Nephron (organoid): Measurements from ENCODE around the gene VWA7.
"Not testable (repeated sequence)": the region's sequence is repeated elsewhere in the genome, so short reads cannot be mapped to it uniquely, and the experiment has no call there.

Experiments used
- H3K27ac Mint-ChIP-seq, 3 experiments: 2 replicates each; pipeline ENCODE4 v1.8.0; 2020; ENCODE audit warnings: mixed read lengths in 3 of 3, mild to moderate bottlenecking in 2 of 3, moderate library complexity in 1 of 3
- H3K27me3 Mint-ChIP-seq: 2 replicates; pipeline ENCODE4 v1.8.0; 2021; ENCODE audit warnings: low read depth, mild to moderate bottlenecking, moderate library complexity, mixed read lengths
- H3K36me3 Mint-ChIP-seq: 2 replicates; pipeline ENCODE4 v1.8.0; 2020; ENCODE audit warnings: low read depth, mixed read lengths
- H3K4me1 Mint-ChIP-seq: 2 replicates; pipeline ENCODE4 v1.8.0; 2020; ENCODE audit warnings: mixed read lengths
- H3K4me3 Mint-ChIP-seq, 3 experiments: 2 replicates each; pipeline ENCODE4 v1.8.0; 2020; ENCODE audit warnings: mild to moderate bottlenecking in 3 of 3, mixed read lengths in 3 of 3, moderate library complexity in 2 of 3
- H3K9me3 Mint-ChIP-seq: 2 replicates; pipeline ENCODE4 v1.8.0; 2020; ENCODE audit warnings: mixed read lengths
- TF ChIP-seq, protein P1 (sequence below), 3 experiments: fragments of 200-600 bp; sonication (generic); IDR thresholded peaks; one replicate each; pipeline ENCODE4 v1.5.0; 2021; ENCODE audit warnings: antibody characterized with exemption in 3 of 3; ENCODE audit not compliant: unreplicated experiment in 3 of 3

The VWA7 gene

DNA sequence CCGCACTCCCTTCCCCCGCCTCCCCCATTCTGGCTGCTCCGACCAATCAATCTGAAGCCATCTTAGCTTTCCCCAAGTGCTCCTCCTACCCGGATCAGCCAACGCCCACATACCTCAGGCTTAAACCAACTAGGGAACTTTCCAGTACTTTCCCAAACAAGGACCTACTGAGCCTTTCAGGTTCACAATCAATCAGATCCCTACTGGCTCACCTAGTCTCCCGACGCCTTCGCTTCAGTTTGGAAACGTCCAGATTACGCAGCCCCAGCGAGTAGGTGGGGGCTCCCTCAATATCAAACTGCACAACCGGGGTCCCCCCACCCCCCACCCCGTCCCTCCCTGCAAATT is 37.5 kb upstream of the VWA7 start:
- Mint-ChIP-seq H3K36me3 (peaks cover 11% of the 10 kb centered on the region), H3K27me3 (no peaks in the 10 kb centered on the region), H3K4me1 (peaks cover 24% of the 10 kb centered on the region), H3K9me3 (peaks cover 14% of the 10 kb centered on the region), H3K4me3 (peak overlapping the region; percentile 89 to 90 (median 89)), H3K27ac (peak overlapping the region; percentile 99)
- TF ChIP-seq, protein P1, sequence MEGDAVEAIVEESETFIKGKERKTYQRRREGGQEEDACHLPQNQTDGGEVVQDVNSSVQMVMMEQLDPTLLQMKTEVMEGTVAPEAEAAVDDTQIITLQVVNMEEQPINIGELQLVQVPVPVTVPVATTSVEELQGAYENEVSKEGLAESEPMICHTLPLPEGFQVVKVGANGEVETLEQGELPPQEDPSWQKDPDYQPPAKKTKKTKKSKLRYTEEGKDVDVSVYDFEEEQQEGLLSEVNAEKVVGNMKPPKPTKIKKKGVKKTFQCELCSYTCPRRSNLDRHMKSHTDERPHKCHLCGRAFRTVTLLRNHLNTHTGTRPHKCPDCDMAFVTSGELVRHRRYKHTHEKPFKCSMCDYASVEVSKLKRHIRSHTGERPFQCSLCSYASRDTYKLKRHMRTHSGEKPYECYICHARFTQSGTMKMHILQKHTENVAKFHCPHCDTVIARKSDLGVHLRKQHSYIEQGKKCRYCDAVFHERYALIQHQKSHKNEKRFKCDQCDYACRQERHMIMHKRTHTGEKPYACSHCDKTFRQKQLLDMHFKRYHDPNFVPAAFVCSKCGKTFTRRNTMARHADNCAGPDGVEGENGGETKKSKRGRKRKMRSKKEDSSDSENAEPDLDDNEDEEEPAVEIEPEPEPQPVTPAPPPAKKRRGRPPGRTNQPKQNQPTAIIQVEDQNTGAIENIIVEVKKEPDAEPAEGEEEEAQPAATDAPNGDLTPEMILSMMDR (IDR thresholded peaks at IDR 0.05; ENCODE audit: unreplicated experiment in 3 of 3): no peak

DNA sequence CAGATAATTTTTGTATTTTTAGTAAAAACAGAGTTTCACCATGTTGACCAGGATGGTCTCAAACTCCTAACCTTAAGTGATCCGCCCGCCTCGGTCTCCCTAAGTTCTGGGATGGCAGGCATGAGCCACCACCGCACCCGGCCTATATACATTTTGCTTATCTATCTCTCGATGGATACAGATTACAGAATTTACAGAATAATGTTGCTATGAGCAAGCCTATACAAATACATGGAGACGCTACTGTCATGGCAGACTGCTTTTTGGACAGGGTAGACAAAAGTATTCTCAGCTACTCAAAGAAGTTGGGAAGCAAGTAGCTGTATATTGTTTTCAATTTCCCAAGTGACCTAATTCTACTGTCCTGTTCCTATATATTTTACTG is 36.3 kb upstream of the VWA7 start:
- H3K27me3 Mint-ChIP-seq: no peaks in the 10 kb centered on the region
- peaks cover 11% of the 10 kb centered on the region for H3K9me3 Mint-ChIP-seq
- peak overlapping the region; percentile 89 to 90 (median 89) for H3K4me3 Mint-ChIP-seq
- H3K4me1 Mint-ChIP-seq: peaks cover 20% of the 10 kb centered on the region
- H3K27ac Mint-ChIP-seq: peak overlapping the region; percentile 99
- TF ChIP-seq, protein P1 (IDR thresholded peaks at IDR 0.05; ENCODE audit: unreplicated experiment in 3 of 3): no peak
- H3K36me3 Mint-ChIP-seq: peaks cover 11% of the 10 kb centered on the region

DNA sequence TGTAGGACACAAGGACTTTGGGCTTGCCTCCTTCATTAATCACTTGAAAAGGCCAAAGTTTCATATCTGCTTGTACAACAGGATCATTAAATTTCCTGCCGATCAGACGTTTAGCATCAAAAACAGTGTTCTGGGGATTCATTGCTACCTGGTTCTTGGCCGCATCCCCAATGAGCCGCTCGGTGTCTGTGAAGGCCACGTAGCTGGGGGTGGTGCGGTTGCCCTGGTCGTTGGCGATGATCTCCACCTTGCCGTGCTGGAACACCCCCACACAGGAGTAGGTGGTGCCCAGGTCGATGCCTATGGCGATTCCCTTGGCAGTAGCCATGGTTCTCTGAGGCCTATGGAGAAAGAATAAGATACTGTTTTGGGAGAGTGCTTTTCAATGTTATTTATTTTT is 34.5 kb upstream of the VWA7 start:
- TF ChIP-seq, protein P1 (IDR thresholded peaks at IDR 0.05; ENCODE audit: unreplicated experiment in 3 of 3): no peak
- Mint-ChIP-seq H3K27me3 (no peaks in the 10 kb centered on the region), H3K27ac (peak overlapping the region in 1 of 3 experiments; percentile 62), H3K36me3 (peaks cover 5% of the 10 kb centered on the region), H3K4me3 (no peak overlapping the region), H3K9me3 (peaks cover 5% of the 10 kb centered on the region), H3K4me1 (peaks cover 16% of the 10 kb centered on the region)

DNA sequence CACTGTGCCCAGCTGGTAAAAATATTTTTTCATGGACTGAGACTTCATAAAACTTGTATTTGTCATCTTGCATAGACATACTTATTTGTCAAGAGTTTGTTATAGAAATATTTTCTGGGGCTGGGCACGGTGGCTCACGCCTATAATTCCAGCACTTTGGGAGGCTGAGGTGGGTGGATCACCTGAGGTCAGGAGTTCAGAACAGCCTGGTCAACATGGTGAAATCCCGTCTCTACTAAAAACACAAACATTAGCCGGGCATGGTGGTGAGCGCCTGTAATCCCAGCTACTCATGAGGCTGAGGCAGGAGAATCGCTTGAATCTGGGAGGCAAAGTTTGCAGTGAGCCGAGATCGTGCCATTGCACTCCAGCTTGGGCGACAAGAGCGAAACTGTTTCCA is 31.5 kb upstream of the VWA7 start:
- not testable (repeated sequence) for H3K36me3 Mint-ChIP-seq, H3K27me3 Mint-ChIP-seq, H3K9me3 Mint-ChIP-seq
- H3K27ac Mint-ChIP-seq: peak overlapping the region in 2 of 3 experiments; percentile 55 to 76
- peaks cover 17% of the 10 kb centered on the region for H3K4me1 Mint-ChIP-seq
- peak overlapping the region in 1 of 3 experiments; percentile 40 for H3K4me3 Mint-ChIP-seq

DNA sequence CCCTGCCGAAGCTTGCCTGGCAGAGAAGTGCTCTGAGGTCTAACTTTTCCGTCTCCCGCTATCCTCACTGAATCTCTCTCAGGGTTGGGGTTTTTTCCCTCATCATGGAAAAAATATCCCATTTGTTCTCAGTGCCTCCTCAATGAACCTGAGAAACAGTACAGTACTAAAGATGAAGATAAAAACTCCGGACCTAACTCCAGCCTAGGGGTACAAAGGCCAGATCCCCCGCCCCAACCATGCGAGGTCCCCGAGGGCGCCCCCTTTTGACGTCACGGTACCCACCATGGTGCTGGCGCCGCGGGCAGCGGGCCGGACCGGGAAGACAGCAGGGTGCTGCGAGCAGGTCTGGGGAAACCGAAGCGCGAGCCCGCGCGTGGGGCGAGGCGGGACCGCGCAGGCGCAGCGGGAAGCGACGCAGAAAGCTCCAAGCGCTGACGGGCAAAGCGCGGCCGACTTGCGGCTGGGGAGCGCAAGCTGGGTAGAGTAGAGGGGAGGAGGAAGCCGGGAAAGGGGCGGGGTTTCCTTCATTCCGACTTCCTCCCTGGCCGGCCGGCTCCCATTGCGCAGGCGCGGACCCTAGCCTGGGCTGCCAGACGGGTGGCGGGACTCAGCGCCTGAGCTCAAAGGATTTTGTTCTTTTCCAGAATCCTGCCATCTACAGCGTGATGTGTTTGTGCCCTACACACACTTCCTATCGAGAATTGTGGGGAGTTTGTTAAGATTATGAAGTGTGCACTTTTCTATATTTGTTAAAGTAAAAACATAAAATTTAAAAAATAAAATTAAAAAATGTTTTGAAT is 29.5 kb upstream of the VWA7 start, which contains the start of gene LSM2:
Gene LSM2, minus strand, starts transcription at position 497 of the 803 bp plus-strand sequence. Its CDS starts 209 bp downstream, at position 288.
- Mint-ChIP-seq H3K36me3 (peaks cover 5% of the 10 kb centered on the region), H3K27me3 (no peaks in the 10 kb centered on the region)

DNA sequence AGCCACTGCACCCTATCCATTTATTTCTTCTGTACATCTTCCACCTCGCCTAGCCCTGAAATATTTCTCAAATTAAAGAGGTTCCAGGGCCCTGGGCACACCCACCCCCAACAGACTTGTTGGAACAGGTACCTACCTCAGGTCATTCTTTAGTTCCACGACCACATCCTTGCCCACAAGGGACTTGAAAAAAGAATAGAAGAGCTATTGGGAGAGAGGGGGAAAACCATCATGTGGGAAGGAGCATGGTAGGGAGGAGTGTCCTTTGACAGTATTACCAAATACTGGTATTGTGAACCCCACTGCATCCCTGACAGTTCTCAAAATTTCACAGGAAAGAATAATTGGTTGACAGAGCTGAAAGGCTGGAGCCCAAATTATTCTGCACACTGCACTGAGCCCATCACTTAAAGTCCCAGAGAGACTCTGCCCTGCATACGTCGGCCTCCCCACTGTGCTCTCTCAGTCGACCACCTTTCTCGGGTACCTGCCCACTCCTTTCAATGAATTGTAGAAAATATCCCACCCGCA is 28.9 kb upstream of the VWA7 start:
- TF ChIP-seq, protein P1 (IDR thresholded peaks at IDR 0.05; ENCODE audit: unreplicated experiment in 3 of 3): no peak
- Mint-ChIP-seq H3K27me3 (no peaks in the 10 kb centered on the region), H3K4me3 (peak overlapping the region; percentile 88 to 96 (median 90)), H3K4me1 (peaks cover 15% of the 10 kb centered on the region), H3K36me3 (peaks cover 9% of the 10 kb centered on the region), H3K27ac (peak overlapping the region; percentile 79 to 94 (median 85)), H3K9me3 (no peaks in the 10 kb centered on the region)

More for the DNA sequence above, 29.5 kb upstream of the VWA7 start, which contains the start of gene LSM2:
- Mint-ChIP-seq H3K9me3 (no peaks in the 10 kb centered on the region), H3K27ac (peak within 1 kb of the TSS; percentile 79 to 94 (median 85)), H3K4me1 (peaks cover 15% of the 10 kb centered on the region), H3K4me3 (peak within 1 kb of the TSS; percentile 88 to 96 (median 90))
- TF ChIP-seq, protein P1 (IDR thresholded peaks at IDR 0.05; ENCODE audit: unreplicated experiment in 3 of 3): peak in 2 of 3 experiments; percentile 2 to 39

DNA sequence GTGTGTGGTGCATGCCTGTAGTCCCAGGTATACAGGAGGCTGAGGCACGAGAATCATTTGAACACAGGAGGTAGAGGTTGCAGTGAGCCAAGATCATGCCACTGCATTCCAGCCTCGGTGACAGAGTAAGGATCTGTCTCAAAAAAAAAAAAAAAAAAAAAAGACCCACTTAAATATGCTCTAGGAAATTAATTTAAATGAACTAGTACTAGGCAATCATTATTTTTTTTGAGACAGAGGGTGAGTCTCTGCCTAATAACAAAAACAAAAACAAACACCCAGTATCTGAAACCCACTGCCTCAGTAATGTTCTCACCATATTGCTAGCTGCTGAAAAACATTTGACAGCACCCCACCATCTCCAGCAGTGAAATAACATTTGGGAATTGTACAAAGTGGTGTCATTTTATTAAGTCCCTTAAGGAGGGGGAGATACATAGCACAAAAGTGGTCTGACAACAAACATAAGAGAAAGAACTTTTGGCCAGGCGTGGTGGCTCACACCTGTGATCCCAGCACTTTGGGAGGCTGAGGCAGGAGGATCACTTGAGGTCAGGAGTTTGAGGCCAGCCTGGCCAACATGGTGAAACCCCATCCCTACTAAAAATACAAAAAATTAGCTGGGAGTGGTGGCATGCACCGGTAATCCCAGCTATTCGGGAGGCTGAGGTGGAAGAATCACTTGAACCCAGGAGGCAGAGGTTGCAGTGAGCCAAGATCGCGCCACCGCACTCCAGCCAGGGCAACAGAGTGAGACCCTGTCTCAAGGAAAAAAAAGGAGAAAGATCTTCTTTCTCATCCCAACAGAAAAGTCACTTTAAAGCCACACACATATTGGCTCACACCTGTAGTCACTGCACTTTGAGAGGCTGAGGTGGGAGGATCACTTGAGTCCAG is 24.2 kb upstream of the VWA7 start:
- H3K36me3 Mint-ChIP-seq, H3K4me1 Mint-ChIP-seq, H3K27ac Mint-ChIP-seq, H3K27me3 Mint-ChIP-seq, H3K9me3 Mint-ChIP-seq: not testable (repeated sequence)
- peak overlapping the region in 1 of 3 experiments; percentile 30 for H3K4me3 Mint-ChIP-seq
